ENCODE results near the gene TMEM132D. TPM values are rescaled to one million over a fixed set of nuclear protein-coding genes. Genes with fewer than 3 reads are reported as not detected.

TMEM132D gene
- total RNA-seq, 1 experiment from 2014 or later, result 0.26 TPM

DNA sequence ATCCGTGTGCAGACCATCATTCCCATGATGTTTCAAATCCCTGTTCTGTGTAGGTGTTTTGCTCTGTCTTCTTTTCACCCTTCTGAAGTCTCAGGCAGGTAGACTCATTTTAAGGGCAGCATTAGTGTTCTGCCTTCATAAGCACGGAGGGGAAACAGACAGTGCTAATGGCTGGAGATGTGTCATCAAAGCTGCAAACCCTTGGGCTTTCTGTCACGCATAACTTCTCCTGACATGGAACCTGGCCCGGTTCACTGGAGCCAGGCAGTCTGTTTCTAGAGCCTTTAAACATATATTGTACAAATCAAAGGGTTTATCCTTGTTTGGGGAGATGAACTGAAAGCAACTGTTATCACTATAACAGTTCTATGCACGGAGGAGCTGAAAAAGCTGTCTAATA is 141.4 kb downstream of the TMEM132D start:
- DNase-seq, result no peak
- no peaks in the 10 kb centered on the region for H3K36me3 ChIP-seq
- no peaks in the 10 kb centered on the region for H3K27me3 ChIP-seq
- no peak overlapping the region for H3K27ac ChIP-seq
- H3K4me3 ChIP-seq, result no peak overlapping the region
- H3K4me1 ChIP-seq, result no peaks in the 10 kb centered on the region
- H3K9me3 ChIP-seq (replicated peaks), result no peaks in the 10 kb centered on the region

DNA sequence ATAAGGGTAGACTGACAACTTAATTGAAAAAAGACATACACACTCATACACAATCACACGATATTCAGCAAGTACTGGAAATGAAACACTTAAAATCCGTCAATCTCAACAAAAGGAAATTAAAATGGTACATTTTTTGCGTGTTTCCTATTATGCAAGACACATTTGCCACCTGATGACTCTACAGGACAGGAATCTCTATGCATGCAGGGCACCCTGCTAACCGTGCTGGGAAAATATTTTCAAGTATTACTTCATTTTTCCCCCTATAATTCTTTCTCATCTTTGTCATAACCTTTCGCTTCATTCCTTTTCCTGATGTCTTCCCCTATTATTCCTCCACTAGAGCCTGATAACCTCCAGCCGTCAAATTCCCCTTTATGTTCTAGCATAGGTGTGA is 150.2 kb downstream of the TMEM132D start:
- H3K36me3 ChIP-seq, result no peaks in the 10 kb centered on the region
- H3K27ac ChIP-seq, result no peak overlapping the region
- H3K27me3 ChIP-seq, result no peaks in the 10 kb centered on the region
- H3K4me3 ChIP-seq, result no peak overlapping the region
- H3K9me3 ChIP-seq (replicated peaks), result no peaks in the 10 kb centered on the region
- no peaks in the 10 kb centered on the region for H3K4me1 ChIP-seq
- DNase-seq, result no peak

DNA sequence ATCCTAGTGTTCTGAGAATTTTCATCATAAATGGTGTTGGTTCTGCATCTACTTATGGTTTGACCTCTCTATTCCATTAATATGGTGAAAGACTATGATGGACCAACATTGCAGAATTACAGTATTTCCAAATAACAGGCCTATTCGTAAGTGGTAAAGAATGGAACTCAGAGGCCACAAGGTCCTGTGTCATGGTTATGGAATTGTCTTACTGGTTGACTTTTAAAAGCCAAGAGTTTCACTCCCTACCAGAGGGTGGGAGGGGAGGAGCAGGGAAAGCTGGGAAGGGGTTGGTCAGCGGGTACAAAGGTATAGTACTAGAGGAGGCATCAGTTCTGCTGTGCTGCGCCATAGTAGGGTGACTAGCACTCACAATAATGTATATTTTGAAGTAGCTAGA is 153.4 kb downstream of the TMEM132D start:
- Histone ChIP-seq H3K9me3 (replicated peaks) (no peaks in the 10 kb centered on the region), H3K27me3 (no peaks in the 10 kb centered on the region), H3K4me3 (no peak overlapping the region), H3K4me1 (no peaks in the 10 kb centered on the region), H3K36me3 (no peaks in the 10 kb centered on the region), H3K27ac (no peak overlapping the region)
- no peak for DNase-seq

DNA sequence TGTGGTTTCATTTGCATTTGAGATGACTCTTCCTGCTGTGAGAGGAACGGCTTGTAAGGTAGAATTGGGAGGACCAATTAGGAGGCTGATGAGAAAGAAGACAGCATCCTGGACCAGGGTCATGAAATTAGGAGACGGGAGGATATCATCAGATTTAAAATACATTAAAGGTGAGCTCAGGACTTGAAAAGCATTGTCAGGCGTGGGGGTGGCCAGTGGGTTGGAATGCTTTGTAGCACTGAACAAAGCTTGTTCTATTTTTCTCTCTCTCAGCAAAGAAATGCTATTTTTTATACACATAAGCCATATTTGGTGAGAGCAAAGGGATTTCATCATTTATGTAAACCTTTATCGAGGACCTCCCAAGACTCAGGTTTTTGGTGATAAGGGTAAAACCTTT is 157.5 kb downstream of the TMEM132D start:
- no peaks in the 10 kb centered on the region for H3K9me3 ChIP-seq (replicated peaks)
- no peak overlapping the region for H3K4me3 ChIP-seq
- H3K36me3 ChIP-seq, result no peaks in the 10 kb centered on the region
- H3K27ac ChIP-seq, result no peak overlapping the region
- H3K4me1 ChIP-seq, result no peaks in the 10 kb centered on the region
- H3K27me3 ChIP-seq, result no peaks in the 10 kb centered on the region
- DNase-seq, result no peak

DNA sequence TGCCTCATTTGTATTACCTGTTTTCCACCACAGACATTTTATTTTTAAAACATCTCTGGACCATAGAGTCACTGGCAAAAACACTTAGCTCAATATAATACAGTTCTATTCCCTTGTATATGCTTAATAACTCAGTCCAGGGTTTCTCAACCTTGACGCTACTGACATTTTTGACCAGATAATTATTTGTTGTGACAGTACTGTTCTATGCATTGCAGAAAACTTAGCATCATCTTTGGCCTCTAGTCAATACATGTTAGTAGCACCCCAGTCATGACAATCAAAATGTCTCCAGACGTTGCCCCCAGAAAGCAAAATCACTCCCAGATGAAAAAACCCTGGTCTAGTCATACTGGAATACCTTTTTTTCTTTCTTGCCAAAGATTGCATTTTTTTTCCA is 174.7 kb downstream of the TMEM132D start:
- Histone ChIP-seq H3K27me3 (no peaks in the 10 kb centered on the region), H3K4me1 (no peaks in the 10 kb centered on the region), H3K9me3 (replicated peaks) (no peaks in the 10 kb centered on the region), H3K4me3 (no peak overlapping the region), H3K27ac (no peak overlapping the region), H3K36me3 (no peaks in the 10 kb centered on the region)
- no peak for DNase-seq

DNA sequence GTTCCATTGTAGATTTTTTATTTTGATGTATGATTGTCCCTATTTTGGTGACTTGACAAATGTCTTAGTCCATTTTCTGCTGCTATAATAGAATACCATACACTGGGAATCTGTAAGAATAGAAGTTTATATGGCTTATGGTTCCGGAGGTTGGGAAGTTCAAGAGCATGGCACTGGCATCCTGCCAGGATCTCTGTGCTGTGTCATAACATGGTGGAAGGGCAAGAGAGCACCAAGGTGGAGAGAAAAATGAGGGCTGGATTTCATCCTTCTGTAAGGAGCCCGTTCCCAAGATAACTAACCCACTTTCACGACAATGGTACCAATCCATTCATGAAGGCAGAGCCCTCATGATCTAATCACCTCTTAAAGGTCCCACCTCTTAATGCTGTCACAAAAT is 176.7 kb downstream of the TMEM132D start:
- no peaks in the 10 kb centered on the region for H3K4me1 ChIP-seq
- H3K36me3 ChIP-seq, result no peaks in the 10 kb centered on the region
- no peaks in the 10 kb centered on the region for H3K27me3 ChIP-seq
- H3K4me3 ChIP-seq, result no peak overlapping the region
- H3K27ac ChIP-seq, result no peak overlapping the region
- no peak for DNase-seq
- no peaks in the 10 kb centered on the region for H3K9me3 ChIP-seq (replicated peaks)

DNA sequence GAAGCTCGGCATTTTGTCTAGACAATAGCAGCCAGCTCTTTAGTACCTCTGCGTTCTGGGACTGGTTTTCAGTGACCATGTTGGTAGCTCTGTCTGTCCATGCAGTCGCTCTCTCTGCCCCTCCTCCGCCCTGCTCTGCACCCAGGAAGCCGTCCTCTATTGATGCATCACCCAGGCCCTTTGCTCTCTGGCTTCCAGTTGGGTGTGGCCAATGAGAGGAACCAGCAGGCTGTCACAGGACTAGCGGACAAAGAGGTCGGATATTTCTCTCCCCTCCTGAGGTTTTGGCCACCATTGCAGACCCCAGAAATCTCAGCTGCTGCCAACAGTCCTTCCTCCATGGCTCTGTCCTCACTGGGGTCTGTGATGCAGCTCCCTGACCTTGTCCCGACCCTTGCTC is 180.6 kb downstream of the TMEM132D start:
- DNase-seq, result no peak
- H3K36me3 ChIP-seq, result no peaks in the 10 kb centered on the region
- no peak overlapping the region for H3K27ac ChIP-seq
- H3K4me1 ChIP-seq, result no peaks in the 10 kb centered on the region
- no peaks in the 10 kb centered on the region for H3K27me3 ChIP-seq
- H3K4me3 ChIP-seq, result no peak overlapping the region
- H3K9me3 ChIP-seq (replicated peaks), result no peaks in the 10 kb centered on the region

DNA sequence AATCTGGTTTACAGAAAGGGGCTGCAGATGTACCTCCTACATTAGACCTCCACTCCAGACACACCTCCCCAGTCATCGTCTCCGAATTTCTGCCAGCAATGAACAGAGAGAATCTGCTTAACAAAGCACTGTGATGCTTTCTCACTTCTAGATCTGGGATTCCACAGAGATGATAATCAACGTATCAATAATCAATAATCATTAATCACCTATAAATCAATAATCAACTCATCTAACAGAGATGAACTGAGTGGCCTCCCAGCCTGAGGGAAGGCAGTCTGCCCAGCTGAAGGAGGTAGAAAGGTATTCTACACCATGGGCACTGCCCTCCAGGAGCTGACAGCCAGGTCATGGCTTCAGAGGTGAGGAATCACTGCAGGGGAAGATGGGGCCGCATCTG is 183.2 kb downstream of the TMEM132D start:
- H3K27me3 ChIP-seq, result no peaks in the 10 kb centered on the region
- no peak overlapping the region for H3K4me3 ChIP-seq
- H3K27ac ChIP-seq, result no peak overlapping the region
- no peaks in the 10 kb centered on the region for H3K9me3 ChIP-seq (replicated peaks)
- no peaks in the 10 kb centered on the region for H3K36me3 ChIP-seq
- DNase-seq, result no peak
- H3K4me1 ChIP-seq, result no peaks in the 10 kb centered on the region

DNA sequence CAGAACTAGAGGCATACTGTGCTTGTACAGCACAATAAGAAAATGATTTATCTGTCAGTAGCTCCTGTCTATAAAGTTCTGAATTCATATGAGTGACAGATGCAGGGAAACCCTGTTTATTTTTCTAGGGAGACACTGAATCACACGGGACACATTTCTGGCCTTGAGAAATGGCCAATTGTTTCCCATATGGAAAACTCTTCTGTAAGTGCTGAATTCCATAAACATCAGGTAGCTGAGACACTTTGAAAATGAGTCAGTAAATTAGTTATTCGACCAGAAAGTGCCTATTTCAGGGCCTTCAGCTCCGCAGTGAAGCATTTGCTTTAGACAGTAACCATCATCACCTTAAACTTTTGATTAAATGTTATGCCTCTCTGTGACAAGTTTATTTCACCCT is 184.4 kb downstream of the TMEM132D start:
- no peaks in the 10 kb centered on the region for H3K27me3 ChIP-seq
- H3K27ac ChIP-seq, result no peak overlapping the region
- H3K9me3 ChIP-seq (replicated peaks), result no peaks in the 10 kb centered on the region
- no peaks in the 10 kb centered on the region for H3K4me1 ChIP-seq
- H3K4me3 ChIP-seq, result no peak overlapping the region
- no peak for DNase-seq
- H3K36me3 ChIP-seq, result no peaks in the 10 kb centered on the region

DNA sequence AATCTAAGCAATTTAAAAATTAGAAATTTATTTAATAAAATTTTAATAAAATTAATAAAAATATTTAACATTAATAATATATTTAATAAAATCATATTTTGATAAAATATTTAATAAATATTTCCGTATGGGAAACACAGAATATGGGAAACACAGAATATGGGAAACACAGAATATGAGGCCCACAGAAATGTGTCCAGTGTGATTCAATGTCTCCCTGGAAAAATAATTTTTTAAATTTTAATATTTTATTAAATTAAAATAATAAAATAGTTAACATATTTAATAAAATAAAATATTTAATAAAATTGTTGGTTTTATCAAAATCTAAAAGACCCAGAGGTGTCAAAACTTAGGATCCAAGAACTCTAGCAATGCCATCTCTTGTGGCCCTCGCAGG is 186.4 kb downstream of the TMEM132D start:
- Histone ChIP-seq H3K4me1 (no peaks in the 10 kb centered on the region), H3K4me3 (no peak overlapping the region), H3K36me3 (no peaks in the 10 kb centered on the region), H3K27me3 (no peaks in the 10 kb centered on the region), H3K9me3 (replicated peaks) (no peaks in the 10 kb centered on the region), H3K27ac (no peak overlapping the region)
- DNase-seq, result no peak

DNA sequence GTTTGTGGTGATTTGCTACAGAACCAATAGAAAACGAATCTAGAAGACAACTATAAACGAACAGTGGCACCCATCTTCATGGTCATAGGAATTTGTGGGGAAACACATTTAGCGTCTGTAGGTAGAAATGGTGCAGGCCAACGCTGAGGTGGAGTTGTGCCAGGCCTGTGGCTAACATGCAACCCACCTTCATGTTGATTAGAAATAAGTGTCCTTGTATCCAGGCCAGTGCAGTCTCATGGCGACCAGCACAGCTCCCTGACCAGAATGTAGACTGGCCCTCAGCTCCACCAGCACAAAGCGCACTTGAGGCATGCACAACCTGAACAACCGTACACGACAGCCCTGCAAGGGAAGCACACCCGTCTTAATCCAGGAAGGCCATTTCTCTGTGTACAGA is 187.0 kb downstream of the TMEM132D start:
- Histone ChIP-seq H3K27ac (no peak overlapping the region), H3K27me3 (no peaks in the 10 kb centered on the region), H3K4me3 (no peak overlapping the region), H3K9me3 (replicated peaks) (no peaks in the 10 kb centered on the region), H3K36me3 (no peaks in the 10 kb centered on the region), H3K4me1 (no peaks in the 10 kb centered on the region)
- no peak for DNase-seq

DNA sequence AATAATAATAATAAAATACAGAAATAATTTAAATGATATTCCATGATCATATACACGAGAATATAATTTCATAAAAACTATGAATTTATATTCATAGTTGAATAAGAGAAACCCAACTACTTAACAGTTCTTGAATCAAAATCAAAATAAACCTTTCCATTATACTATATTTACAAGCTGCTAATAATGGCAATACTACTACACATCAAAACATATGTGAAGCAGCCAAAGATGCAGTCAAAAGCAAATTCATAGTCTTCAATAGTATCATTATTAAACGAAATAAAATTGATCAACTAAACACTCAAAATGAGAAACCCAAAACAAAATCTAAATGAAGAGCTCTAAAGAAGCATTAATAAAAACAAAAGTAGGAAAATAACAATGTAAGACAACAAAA is 197.1 kb downstream of the TMEM132D start:
- no peak for DNase-seq
- Histone ChIP-seq H3K36me3 (no peaks in the 10 kb centered on the region), H3K9me3 (replicated peaks) (no peaks in the 10 kb centered on the region), H3K27ac (no peak overlapping the region), H3K27me3 (no peaks in the 10 kb centered on the region), H3K4me1 (0 out of 2 replicates have a peak, but pooled peaks cover 3% of the 10 kb centered on the region), H3K4me3 (no peak overlapping the region)

DNA sequence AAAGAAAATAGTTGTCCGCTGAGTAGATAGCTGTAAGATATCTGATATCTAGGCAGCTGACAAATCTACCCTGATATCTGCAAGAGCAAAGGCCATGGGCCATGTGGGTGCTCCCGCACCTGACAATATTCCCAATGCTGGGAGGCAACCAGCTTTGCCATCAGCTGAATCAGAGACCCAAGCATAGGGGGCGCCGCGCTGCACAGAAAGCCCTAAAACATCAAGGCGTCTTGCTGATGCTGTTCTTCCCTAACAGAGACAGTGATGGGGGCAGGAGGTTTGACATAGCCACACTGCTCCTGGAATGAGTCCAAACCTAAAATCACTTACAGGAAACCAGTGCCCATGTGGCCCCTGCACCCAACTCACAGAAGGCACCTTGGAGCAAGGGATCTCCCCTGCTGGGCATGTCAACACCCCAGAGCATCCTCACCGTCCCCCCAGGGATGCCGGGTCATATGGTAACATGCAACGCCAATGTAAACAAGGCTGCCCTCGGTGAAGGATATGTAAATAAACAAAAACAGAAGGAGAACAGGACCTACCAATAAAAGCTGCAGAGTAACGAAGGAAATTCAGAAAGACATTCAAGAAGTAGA is 199.5 kb downstream of the TMEM132D start:
- DNase-seq, result no peak

DNA sequence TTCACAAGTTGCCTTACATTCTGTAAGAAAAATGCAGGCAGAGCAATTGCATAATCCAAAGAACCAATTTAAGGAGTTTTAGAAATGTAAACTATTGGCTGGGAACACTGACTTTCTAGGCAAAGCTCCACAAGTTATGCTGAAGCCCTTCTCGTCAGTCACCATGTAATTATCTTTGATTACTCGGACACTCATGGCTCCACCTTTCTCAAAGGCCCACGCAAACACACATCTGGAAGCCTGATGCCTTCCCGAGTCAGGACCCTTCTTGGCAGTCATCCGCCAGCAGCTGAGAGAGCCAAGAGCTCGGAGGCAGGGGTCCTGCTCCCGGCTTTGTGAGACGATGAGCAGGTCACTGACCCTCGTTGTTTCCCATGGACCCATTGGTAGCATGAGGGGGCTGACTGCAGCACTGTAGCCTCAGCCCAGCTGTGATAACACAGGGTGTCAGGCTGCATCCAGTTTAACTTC is 202.2 kb downstream of the TMEM132D start:
- Histone ChIP-seq H3K27ac (no peak overlapping the region), H3K36me3 (no peaks in the 10 kb centered on the region), H3K4me1 (0 out of 2 replicates have a peak, but pooled peaks cover 3% of the 10 kb centered on the region), H3K4me3 (no peak overlapping the region), H3K27me3 (no peaks in the 10 kb centered on the region), H3K9me3 (replicated peaks) (no peaks in the 10 kb centered on the region)
- no peak for DNase-seq

More for the DNA sequence above, 199.5 kb downstream of the TMEM132D start:
- Histone ChIP-seq H3K36me3 (no peaks in the 10 kb centered on the region), H3K9me3 (replicated peaks) (no peaks in the 10 kb centered on the region), H3K27me3 (no peaks in the 10 kb centered on the region), H3K4me1 (0 out of 2 replicates have a peak, but pooled peaks cover 3% of the 10 kb centered on the region), H3K4me3 (no peak overlapping the region), H3K27ac (no peak overlapping the region)

DNA sequence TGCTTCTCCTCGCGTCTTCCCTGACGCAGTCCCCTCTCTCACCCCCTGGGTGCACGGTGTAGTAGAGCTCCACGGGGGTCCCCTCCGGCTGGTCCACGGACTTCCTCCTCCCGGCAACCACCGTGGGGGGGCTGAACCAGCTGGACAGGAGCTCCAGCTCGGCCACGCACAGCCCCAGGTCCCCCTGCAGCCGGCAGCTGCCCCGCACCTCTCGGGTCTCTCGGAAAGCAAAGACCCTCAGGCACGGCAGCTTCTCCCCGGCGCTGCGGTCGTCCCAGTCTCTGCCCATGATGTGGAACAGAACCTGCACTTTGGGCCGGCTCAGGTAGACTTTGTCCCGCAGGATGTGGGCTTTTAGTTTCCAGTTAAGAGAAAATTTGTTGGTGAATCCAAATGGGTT is 203.8 kb downstream of the TMEM132D start:
- DNase-seq, result no peak
- no peak overlapping the region for H3K27ac ChIP-seq
- H3K4me3 ChIP-seq, result no peak overlapping the region
- no peaks in the 10 kb centered on the region for H3K27me3 ChIP-seq
- H3K36me3 ChIP-seq, result no peaks in the 10 kb centered on the region
- H3K4me1 ChIP-seq, result 0 out of 2 replicates have a peak, but pooled peaks cover 3% of the 10 kb centered on the region
- H3K9me3 ChIP-seq (replicated peaks), result no peaks in the 10 kb centered on the region

DNA sequence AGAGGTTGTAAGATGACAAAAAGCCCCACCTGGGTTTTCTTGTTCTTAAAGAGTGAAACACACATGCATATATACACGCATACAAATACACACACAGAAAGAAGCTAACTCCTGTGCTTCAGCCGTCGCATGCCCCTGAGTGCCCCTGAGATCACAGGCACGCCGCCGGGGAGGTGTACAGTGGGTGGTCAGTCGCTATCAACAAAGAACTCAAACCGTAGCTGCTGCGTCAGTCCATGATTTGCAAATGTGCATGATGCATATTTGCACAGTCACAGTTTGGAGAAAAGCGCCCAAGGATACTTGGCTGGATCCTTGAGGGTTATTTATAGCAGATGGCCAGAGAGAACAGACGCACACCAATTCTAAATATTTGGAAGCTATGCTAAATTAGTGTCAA is 206.9 kb downstream of the TMEM132D start:
- Histone ChIP-seq H3K4me1 (no peaks in the 10 kb centered on the region), H3K27ac (no peak overlapping the region), H3K4me3 (no peak overlapping the region), H3K36me3 (no peaks in the 10 kb centered on the region), H3K9me3 (replicated peaks) (no peaks in the 10 kb centered on the region), H3K27me3 (no peaks in the 10 kb centered on the region)
- DNase-seq, result peak; percentile 22 to 30

All from SJCRH30 (cell line).